Panc1 (cell line): Measurements from ENCODE around the gene COX5A.

Source experiments
- POLR2AphosphoS5 ChIP-seq: IDR thresholded peaks from 2 replicates; pipeline ENCODE4 v1.6.1; 2012; ENCODE audit warnings: mild to moderate bottlenecking, low read depth, low read length, moderate library complexity
- SIN3A ChIP-seq: IDR thresholded peaks from 2 replicates; pipeline ENCODE4 v1.6.1; 2012; ENCODE audit warnings: low read depth, mild to moderate bottlenecking, low read length, moderate library complexity, borderline replicate concordance; ENCODE audit not compliant: insufficient read depth
- TF ChIP-seq, protein P1 (sequence below), 2 experiments: IDR thresholded peaks; 2 replicates each; pipeline ENCODE4 v1.6.1; 2011 to 2012; ENCODE audit warnings: low read depth in 2 of 2, control low read depth in 1 of 2, low read length in 1 of 2, mild to moderate bottlenecking in 1 of 2, moderate library complexity in 1 of 2; ENCODE audit not compliant: insufficient read depth in 1 of 2
- TF ChIP-seq, protein P2 (sequence below): fragments of 450-650 bp; IDR thresholded peaks from 2 replicates; pipeline ENCODE4 v1.5.1; 2017; ENCODE audit warnings: mild to moderate bottlenecking

DNA sequence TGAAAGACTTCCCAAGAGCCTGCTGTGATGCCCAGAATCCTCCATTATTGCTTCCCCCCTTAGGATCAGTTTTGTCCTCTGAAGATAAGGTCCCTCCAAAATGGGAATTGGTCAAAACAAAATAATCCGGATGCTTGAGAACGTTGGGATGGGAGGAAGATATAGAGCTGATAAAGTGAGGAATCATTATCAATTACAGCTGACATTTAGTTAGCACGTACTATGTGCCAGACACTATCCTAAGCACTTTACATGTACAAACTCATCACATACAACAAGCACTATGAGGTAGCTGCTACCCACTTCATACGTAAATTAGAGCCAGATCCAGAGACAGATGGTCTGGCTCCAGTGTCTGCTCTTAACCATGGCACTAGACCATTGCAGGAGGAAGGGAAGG is 25.3 kb upstream of the COX5A start:
- TF ChIP-seq, protein P1, sequence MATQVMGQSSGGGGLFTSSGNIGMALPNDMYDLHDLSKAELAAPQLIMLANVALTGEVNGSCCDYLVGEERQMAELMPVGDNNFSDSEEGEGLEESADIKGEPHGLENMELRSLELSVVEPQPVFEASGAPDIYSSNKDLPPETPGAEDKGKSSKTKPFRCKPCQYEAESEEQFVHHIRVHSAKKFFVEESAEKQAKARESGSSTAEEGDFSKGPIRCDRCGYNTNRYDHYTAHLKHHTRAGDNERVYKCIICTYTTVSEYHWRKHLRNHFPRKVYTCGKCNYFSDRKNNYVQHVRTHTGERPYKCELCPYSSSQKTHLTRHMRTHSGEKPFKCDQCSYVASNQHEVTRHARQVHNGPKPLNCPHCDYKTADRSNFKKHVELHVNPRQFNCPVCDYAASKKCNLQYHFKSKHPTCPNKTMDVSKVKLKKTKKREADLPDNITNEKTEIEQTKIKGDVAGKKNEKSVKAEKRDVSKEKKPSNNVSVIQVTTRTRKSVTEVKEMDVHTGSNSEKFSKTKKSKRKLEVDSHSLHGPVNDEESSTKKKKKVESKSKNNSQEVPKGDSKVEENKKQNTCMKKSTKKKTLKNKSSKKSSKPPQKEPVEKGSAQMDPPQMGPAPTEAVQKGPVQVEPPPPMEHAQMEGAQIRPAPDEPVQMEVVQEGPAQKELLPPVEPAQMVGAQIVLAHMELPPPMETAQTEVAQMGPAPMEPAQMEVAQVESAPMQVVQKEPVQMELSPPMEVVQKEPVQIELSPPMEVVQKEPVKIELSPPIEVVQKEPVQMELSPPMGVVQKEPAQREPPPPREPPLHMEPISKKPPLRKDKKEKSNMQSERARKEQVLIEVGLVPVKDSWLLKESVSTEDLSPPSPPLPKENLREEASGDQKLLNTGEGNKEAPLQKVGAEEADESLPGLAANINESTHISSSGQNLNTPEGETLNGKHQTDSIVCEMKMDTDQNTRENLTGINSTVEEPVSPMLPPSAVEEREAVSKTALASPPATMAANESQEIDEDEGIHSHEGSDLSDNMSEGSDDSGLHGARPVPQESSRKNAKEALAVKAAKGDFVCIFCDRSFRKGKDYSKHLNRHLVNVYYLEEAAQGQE (IDR thresholded peaks at IDR 0.05; ENCODE audit: insufficient read depth in 1 of 2, low read depth in 2 of 2, low read length in 1 of 2) = no peak
- TF ChIP-seq, protein P2, sequence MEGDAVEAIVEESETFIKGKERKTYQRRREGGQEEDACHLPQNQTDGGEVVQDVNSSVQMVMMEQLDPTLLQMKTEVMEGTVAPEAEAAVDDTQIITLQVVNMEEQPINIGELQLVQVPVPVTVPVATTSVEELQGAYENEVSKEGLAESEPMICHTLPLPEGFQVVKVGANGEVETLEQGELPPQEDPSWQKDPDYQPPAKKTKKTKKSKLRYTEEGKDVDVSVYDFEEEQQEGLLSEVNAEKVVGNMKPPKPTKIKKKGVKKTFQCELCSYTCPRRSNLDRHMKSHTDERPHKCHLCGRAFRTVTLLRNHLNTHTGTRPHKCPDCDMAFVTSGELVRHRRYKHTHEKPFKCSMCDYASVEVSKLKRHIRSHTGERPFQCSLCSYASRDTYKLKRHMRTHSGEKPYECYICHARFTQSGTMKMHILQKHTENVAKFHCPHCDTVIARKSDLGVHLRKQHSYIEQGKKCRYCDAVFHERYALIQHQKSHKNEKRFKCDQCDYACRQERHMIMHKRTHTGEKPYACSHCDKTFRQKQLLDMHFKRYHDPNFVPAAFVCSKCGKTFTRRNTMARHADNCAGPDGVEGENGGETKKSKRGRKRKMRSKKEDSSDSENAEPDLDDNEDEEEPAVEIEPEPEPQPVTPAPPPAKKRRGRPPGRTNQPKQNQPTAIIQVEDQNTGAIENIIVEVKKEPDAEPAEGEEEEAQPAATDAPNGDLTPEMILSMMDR = no peak
- TF ChIP-seq SIN3A = no peak
- TF ChIP-seq POLR2AphosphoS5 = no peak
